Small intestine (tissue), 7 donors: ENCODE data around the gene EPS8. TPM values are rescaled to one million over a fixed set of nuclear protein-coding genes. Genes with fewer than 3 reads are reported as not detected.

Source experiments
- DNase-seq, 2 donors: peaks; one replicate each; pipeline versions ENCODE4 v3.0.0 to v3.0.0-alpha.2; 2013
- FAIRE-seq: peaks from 2 replicates; lab custom pipeline; 2012; peaks lifted over from hg19 to GRCh38; lab: Jason Lieb, UNC
- H3K27ac ChIP-seq, 3 donors: one replicate each; pipeline ENCODE4 v1.5.1; 2013; ENCODE audit warnings: low read length in 2 of 3, mild to moderate bottlenecking in 2 of 3, control low read depth in 1 of 3, inconsistent platforms in 1 of 3, low read depth in 1 of 3, moderate library complexity in 1 of 3
- H3K27me3 ChIP-seq, 3 donors: one replicate each; pipeline ENCODE4 v1.6.1; 2013; ENCODE audit warnings: low read length in 3 of 3, inconsistent platforms in 1 of 3; ENCODE audit not compliant: control insufficient read depth in 3 of 3, insufficient read depth in 3 of 3
- H3K36me3 ChIP-seq, 3 donors: one replicate each; pipeline ENCODE4 v1.6.1; 2013; ENCODE audit warnings: low read length in 3 of 3, inconsistent platforms in 1 of 3, low read depth in 1 of 3, mild to moderate bottlenecking in 1 of 3, moderate library complexity in 1 of 3; ENCODE audit not compliant: control insufficient read depth in 3 of 3, insufficient read depth in 2 of 3
- H3K4me1 ChIP-seq, 3 donors: one replicate each; pipeline ENCODE4 v1.6.1; 2013; ENCODE audit warnings: low read length in 2 of 3, inconsistent platforms in 1 of 3, low read depth in 1 of 3, mild to moderate bottlenecking in 1 of 3, moderate library complexity in 1 of 3; ENCODE audit not compliant: control insufficient read depth in 3 of 3, insufficient read depth in 2 of 3
- H3K4me3 ChIP-seq, 3 donors: one replicate each; pipeline ENCODE4 v1.5.1; 2013; ENCODE audit warnings: low read length in 3 of 3, control low read depth in 1 of 3, inconsistent platforms in 1 of 3, low read depth in 1 of 3, mild to moderate bottlenecking in 1 of 3, moderate library complexity in 1 of 3
- H3K9me3 ChIP-seq, 2 donors: one replicate each; pipeline ENCODE4 v1.6.1; 2013; ENCODE audit warnings: low read depth in 1 of 2, low read length in 1 of 2; ENCODE audit not compliant: control insufficient read depth in 2 of 2, insufficient read depth in 1 of 2
- WGBS, 3 donors: extraction: QIAGEN DNeasy Blood & Tissue Kit; methylation state at CpG; one replicate each; pipeline ENCODE4 v1.1.7; 2013; 5-methylcytosine and 5-hydroxymethylcytosine counted together
- polyA plus RNA-seq, 4 donors: library from polyadenylated mRNA; stranded (reverse) in 3 of 4; unstranded in 1 of 4; fragments of 200-250 nt in 3 of 4; fragments of 120-200 nt in 1 of 4; gene quantifications; one replicate each; pipeline versions ENCODE4 v1.2.1 to v1.2.3, GENCODE V29; 2013
- donor health status: healthy with polysubstance abuse.
- donor health status: control.
- donor health status: control.
- donor health status: Bipolar disorder and iron deficiency.
- donor health status: healthy.

Gene EPS8
- polyA plus RNA-seq, 4 donors: 38.0 to 103 (median 55.8) TPM

GRCh38 chr12:15669256-15669948, 119.8 kb downstream of the EPS8 start:
- Histone ChIP-seq H3K27ac (no peak overlapping the region), H3K36me3 (peaks cover 2 to 10% (median 2%) of the 10 kb centered on the region in 3 donors), H3K9me3 (no peaks in the 10 kb centered on the region), H3K4me1 (peaks cover 0 to 10% (median 0%) of the 10 kb centered on the region in 3 donors), H3K4me3 (no peak overlapping the region), H3K27me3 (no peaks in the 10 kb centered on the region)
- 74 to 80% (median 78%) methylated on average over 3 of the region's 3 CpGs for WGBS, 3 donors
- FAIRE-seq (no peak), DNase-seq (peak; percentile 21 to 62)

DNA sequence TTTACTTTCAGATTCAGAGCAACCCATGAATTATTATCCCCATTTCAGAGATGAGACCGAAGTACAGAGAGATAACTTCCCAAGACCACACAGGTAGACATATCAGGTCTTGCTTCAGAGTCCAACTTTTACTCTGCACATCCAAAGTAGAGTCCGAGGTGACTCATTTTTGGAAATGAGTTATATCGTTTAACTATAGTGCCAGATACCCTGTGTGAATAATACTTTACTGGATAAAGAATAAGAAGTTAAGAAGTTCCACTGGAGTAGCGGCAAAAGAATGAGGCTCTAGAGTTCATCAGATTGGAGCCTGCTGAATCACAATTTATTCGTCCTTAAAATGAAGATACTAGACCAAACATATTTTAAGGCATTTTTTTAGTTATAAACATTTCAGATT, 124.7 kb downstream of the EPS8 start:
- Histone ChIP-seq H3K27me3 (no peaks in the 10 kb centered on the region), H3K36me3 (peaks cover 2 to 20% (median 4%) of the 10 kb centered on the region in 3 donors), H3K9me3 (no peaks in the 10 kb centered on the region), H3K27ac (no peak overlapping the region), H3K4me1 (no peaks in the 10 kb centered on the region), H3K4me3 (no peak overlapping the region)
- DNase-seq (peak; percentile 29 to 68), FAIRE-seq (no peak)
- WGBS, 3 donors: 48 to 77% (median 62%) methylated on average over 5 of the region's 5 CpGs

GRCh38 chr12:15662983-15663659, 126.1 kb downstream of the EPS8 start:
- no peaks in the 10 kb centered on the region for H3K9me3 ChIP-seq
- FAIRE-seq: no peak
- WGBS, 3 donors: 67 to 78% (median 75%) methylated on average over 5 of the region's 5 CpGs

GRCh38 chr12:15662303-15662980, 126.7 kb downstream of the EPS8 start:
- Histone ChIP-seq H3K4me3 (no peak overlapping the region), H3K4me1 (no peaks in the 10 kb centered on the region), H3K9me3 (no peaks in the 10 kb centered on the region), H3K27me3 (no peaks in the 10 kb centered on the region), H3K36me3 (peaks cover 7 to 16% (median 7%) of the 10 kb centered on the region in 3 donors), H3K27ac (peak overlapping the region in 2 of 3 donors; percentile 3 to 38)
- 41 to 76% (median 66%) methylated on average over 3 of the region's 3 CpGs for WGBS, 3 donors
- FAIRE-seq (peak; percentile 91), DNase-seq (peak in 1 of 2 donors; percentile 73)

More at GRCh38 chr12:15662983-15663659, 126.1 kb downstream of the EPS8 start:
- no peak for DNase-seq
- H3K27me3 ChIP-seq: no peaks in the 10 kb centered on the region
- H3K4me1 ChIP-seq: no peaks in the 10 kb centered on the region
- H3K4me3 ChIP-seq: no peak overlapping the region
- peaks cover 7 to 16% (median 7%) of the 10 kb centered on the region in 3 donors for H3K36me3 ChIP-seq
- peak overlapping the region in 1 of 3 donors; percentile 6 for H3K27ac ChIP-seq

GRCh38 chr12:15651371-15651770, 137.8 kb downstream of the EPS8 start:
- H3K4me1 ChIP-seq: no peaks in the 10 kb centered on the region
- no peaks in the 10 kb centered on the region for H3K9me3 ChIP-seq
- whole genome bisulfite sequencing, 3 donors: 75 to 86% (median 81%) methylated on average over 2 of the region's 2 CpGs
- no peak overlapping the region for H3K27ac ChIP-seq
- H3K27me3 ChIP-seq: no peaks in the 10 kb centered on the region
- H3K36me3 ChIP-seq: peaks cover 2 to 15% (median 13%) of the 10 kb centered on the region in 3 donors
- FAIRE-seq (no peak), DNase-seq (no peak)
- no peak overlapping the region for H3K4me3 ChIP-seq

DNA sequence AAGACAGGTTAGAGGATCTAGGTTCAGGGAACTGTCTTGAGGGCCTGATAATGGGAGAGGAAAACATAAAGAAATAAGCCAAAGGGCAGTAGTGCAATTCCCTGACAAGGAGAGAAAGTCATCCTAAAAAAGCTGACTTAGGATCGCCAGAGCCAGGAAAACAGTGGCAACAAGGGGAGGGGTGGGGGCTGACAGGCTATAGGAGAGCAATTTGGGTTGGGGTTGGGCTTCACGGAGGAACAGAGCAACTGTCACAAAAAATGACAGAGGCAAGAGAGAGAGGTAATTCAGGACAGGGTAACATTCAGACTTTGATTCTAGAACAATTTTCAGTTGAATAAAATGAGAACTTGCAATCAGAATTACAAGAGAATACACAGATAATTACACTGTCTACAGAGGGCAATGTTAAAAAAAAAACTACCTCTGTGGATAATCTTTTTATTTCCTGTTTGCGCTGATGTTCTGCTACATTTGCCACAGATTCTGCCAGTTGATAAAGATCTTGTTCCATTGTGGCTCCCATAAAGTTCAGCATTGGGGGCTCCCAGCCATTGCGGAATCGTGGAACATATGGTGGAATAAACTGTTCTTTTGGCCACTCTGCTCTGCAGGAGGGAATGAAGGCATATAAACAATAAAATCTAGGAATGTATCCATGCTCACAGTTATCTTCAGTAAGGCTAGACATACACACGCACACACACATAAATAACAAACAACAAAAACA, 138.6 kb downstream of the EPS8 start:
- WGBS, 3 donors: 81 to 91% (median 89%) methylated on average over 6 of the region's 6 CpGs
- no peaks in the 10 kb centered on the region for H3K4me1 ChIP-seq
- H3K36me3 ChIP-seq: peaks cover 2 to 15% (median 11%) of the 10 kb centered on the region in 3 donors
- no peak for DNase-seq
- no peaks in the 10 kb centered on the region for H3K27me3 ChIP-seq
- H3K9me3 ChIP-seq: no peaks in the 10 kb centered on the region
- H3K27ac ChIP-seq: no peak overlapping the region
- FAIRE-seq: no peak
- H3K4me3 ChIP-seq: no peak overlapping the region

GRCh38 chr12:15649347-15649746, 139.8 kb downstream of the EPS8 start:
- H3K4me1 ChIP-seq: no peaks in the 10 kb centered on the region
- H3K36me3 ChIP-seq: peaks cover 2 to 13% (median 9%) of the 10 kb centered on the region in 3 donors
- H3K27me3 ChIP-seq: no peaks in the 10 kb centered on the region
- DNase-seq (no peak), FAIRE-seq (no peak)
- no peak overlapping the region for H3K27ac ChIP-seq
- H3K9me3 ChIP-seq: no peaks in the 10 kb centered on the region
- no peak overlapping the region for H3K4me3 ChIP-seq
- 68 to 79% (median 69%) methylated on average over 1 of the region's 1 CpG for WGBS, 3 donors

DNA sequence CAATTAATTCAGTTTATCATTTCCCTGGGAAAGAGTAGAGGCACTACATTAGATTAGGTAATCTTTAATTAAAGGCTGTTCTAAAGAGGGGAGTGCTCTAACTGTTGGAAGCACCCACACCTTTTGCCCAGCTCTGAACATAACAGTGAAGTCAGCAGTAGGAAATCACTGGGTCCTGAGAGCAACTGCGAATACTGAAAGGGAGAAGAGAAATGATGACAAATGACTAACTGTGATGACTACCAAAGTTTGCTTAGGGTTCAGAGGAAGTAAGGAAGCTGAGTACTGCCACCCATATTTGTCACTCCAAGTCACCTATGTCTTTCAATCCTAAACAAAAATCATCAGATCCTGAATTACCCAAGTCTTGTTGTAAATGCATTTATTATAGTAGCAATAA, 140.6 kb downstream of the EPS8 start:
- H3K36me3 ChIP-seq: peaks cover under 1 to 11% (median 9%) of the 10 kb centered on the region in 3 donors
- WGBS, 3 donors: 91 to 94% (median 92%) methylated on average over 1 of the region's 1 CpG
- no peaks in the 10 kb centered on the region for H3K9me3 ChIP-seq
- DNase-seq: no peak
- H3K27me3 ChIP-seq: no peaks in the 10 kb centered on the region
- FAIRE-seq: no peak
- no peak overlapping the region for H3K27ac ChIP-seq
- no peaks in the 10 kb centered on the region for H3K4me1 ChIP-seq
- no peak overlapping the region for H3K4me3 ChIP-seq
